HEK293T (cell line): ENCODE results near the gene RASL11A.

ENCODE experiments used
- CTCF ChIA-PET: fragments of 350-600 bp; formaldehyde crosslinking; extraction: SDS; loops from one replicate; lab custom pipeline; 2021; ENCODE audit warnings: antibody characterized with exemption, inconsistent platforms; lab: Yijun Ruan, JAX
- POLR2A ChIA-PET: fragments of 350-600 bp; formaldehyde crosslinking; extraction: SDS; loops from one replicate; lab custom pipeline; 2020; ENCODE audit warnings: antibody characterized with exemption, inconsistent platforms; lab: Yijun Ruan, JAX
- DNase-seq: peaks from one replicate; pipeline ENCODE4 v3.0.0; 2012; ENCODE audit warnings: mixed read lengths; ENCODE audit errors: extremely low spot score
- ARNT ChIP-seq: fragments of 450-650 bp; IDR thresholded peaks from 2 replicates; pipeline ENCODE4 v1.6.1; 2017; ENCODE audit warnings: mild to moderate bottlenecking
- BHLHE40 ChIP-seq: fragments of 450-650 bp; IDR thresholded peaks from 2 replicates; pipeline ENCODE4 v1.6.1; 2016; ENCODE audit warnings: mild to moderate bottlenecking, moderate library complexity, borderline replicate concordance
- CTBP1 ChIP-seq: fragments of 450-650 bp; IDR thresholded peaks from 2 replicates; pipeline ENCODE4 v1.6.1; 2016; ENCODE audit warnings: borderline replicate concordance
- ELF4 ChIP-seq: fragments of 450-650 bp; IDR thresholded peaks from 2 replicates; pipeline ENCODE4 v1.6.1; 2017; ENCODE audit warnings: antibody characterized with exemption
- FOXA1 ChIP-seq: fragments of 450-650 bp; IDR thresholded peaks from 2 replicates; pipeline ENCODE4 v1.6.1; 2016; ENCODE audit warnings: mild to moderate bottlenecking
- FOXK2 ChIP-seq: fragments of 450-650 bp; IDR thresholded peaks from 2 replicates; pipeline ENCODE4 v1.6.1; 2016; ENCODE audit warnings: mild to moderate bottlenecking
- FOXM1 ChIP-seq: fragments of 450-650 bp; IDR thresholded peaks from 2 replicates; pipeline ENCODE4 v1.6.1; 2017; ENCODE audit warnings: mild to moderate bottlenecking, borderline replicate concordance
- HDGF ChIP-seq: fragments of 450-650 bp; IDR thresholded peaks from 2 replicates; pipeline ENCODE4 v1.6.1; 2017; ENCODE audit warnings: antibody characterized with exemption, borderline replicate concordance
- L3MBTL2 ChIP-seq: fragments of 450-650 bp; conservative IDR thresholded peaks from 2 replicates; pipeline ENCODE4 v1.6.1; 2016; ENCODE audit warnings: mild to moderate bottlenecking
- LEF1 ChIP-seq: fragments of 450-650 bp; IDR thresholded peaks from 2 replicates; pipeline ENCODE4 v1.6.1; 2017; ENCODE audit warnings: mild to moderate bottlenecking, borderline replicate concordance
- NFRKB ChIP-seq: fragments of 450-650 bp; IDR thresholded peaks from 2 replicates; pipeline ENCODE4 v1.6.1; 2016; ENCODE audit warnings: mild to moderate bottlenecking, moderate library complexity
- SP1 ChIP-seq: fragments of 450-650 bp; IDR thresholded peaks from 2 replicates; pipeline ENCODE4 v1.6.1; 2017
- SUZ12 ChIP-seq: fragments of 450-650 bp; IDR thresholded peaks from 2 replicates; pipeline ENCODE4 v1.6.1; 2016; ENCODE audit warnings: mild to moderate bottlenecking
- TARDBP ChIP-seq: fragments of 450-650 bp; IDR thresholded peaks from 2 replicates; pipeline ENCODE4 v1.6.1; 2016
- ZNF384 ChIP-seq: fragments of 450-650 bp; IDR thresholded peaks from 2 replicates; pipeline ENCODE4 v1.6.1; 2016
- TF ChIP-seq, protein P1 (sequence below): fragments of 450-650 bp; IDR thresholded peaks from 2 replicates; pipeline ENCODE4 v1.6.1; 2016

RASL11A gene

DNA sequence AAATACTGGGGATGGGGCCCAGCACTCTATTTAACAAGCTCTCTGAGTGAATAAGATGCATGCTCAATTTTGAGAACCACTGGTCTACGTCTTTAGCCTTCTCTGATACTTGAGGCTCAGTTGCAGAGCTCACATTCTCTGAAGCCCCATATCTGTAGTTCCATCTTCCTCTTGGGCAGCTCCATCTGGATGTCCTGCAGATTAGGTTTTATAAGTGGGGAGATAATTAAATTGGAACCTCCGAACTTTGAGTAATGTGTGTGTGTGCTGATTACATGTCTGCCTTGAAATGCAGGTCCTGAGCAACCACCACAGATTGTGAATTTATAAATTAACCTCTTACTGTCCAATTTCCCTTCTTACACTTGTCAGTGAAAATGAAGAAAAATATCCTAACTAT lies 7.2 kb upstream of the RASL11A start:
- POLR2A ChIA-PET, result interaction anchor here (0.9 kb wide), 1 partner anchor 20 kb away, joined by 3 read pairs; no protein-coding TSS in a partner anchor

DNA sequence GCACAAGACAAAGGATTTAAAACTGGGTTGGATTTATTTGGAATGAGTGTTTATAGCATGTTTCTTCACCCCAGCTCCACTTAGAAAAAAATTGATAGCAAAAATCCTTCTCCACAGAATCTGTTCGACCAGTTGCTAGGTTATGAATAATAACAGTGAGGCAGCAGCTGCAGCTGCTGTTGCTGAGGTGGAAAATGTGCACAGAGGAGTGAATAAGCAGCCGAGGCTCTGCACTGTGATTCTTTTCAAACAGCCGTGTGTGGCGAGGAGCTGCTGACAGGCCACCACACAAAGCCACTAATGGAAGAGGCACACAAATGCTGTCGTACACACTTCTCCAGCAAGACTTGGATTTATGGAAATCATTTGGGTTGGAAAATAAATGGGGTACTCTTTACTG lies 6.4 kb upstream of the RASL11A start:
- ChIA-PET CTCF (no interaction called here), POLR2A (no interaction called here)
- DNase-seq, result no peak
- TF ChIP-seq, protein P1, sequence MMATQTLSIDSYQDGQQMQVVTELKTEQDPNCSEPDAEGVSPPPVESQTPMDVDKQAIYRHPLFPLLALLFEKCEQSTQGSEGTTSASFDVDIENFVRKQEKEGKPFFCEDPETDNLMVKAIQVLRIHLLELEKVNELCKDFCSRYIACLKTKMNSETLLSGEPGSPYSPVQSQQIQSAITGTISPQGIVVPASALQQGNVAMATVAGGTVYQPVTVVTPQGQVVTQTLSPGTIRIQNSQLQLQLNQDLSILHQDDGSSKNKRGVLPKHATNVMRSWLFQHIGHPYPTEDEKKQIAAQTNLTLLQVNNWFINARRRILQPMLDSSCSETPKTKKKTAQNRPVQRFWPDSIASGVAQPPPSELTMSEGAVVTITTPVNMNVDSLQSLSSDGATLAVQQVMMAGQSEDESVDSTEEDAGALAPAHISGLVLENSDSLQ, result no peak
- TF ChIP-seq BHLHE40 (no peak), FOXA1 (no peak), NFRKB (no peak), FOXM1 (no peak), LEF1 (no peak), SP1 (no peak), SUZ12 (no peak), HDGF (no peak)

More for the DNA sequence above, 7.2 kb upstream of the RASL11A start:
- TF ChIP-seq L3MBTL2 (no peak), FOXK2 (no peak)
- CTCF ChIA-PET, result interaction anchor here (0.6 to 1.5 kb wide), 2 partner anchors 112 to 135 kb away, joined by 3 to 4 read pairs; no protein-coding TSS in a partner anchor
- no peak for DNase-seq

DNA sequence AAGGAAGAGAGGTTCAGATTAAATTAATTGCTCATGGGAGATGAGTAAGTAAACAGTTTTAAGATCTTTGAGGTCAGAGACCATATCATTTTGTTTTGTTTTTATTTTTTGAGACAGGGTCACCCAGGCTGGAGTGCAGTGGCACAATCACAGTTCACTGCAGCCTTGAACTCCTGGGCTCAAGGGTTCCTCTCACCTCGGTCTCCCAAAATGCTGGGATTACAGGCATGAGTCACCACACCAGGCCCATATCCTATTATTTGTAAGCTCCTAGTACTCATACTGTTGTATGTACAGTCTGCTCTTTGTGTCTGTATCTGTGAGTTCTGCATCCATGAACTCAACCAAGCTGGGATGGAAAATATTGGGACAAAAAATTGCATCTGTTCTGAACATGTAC lies 6.0 kb upstream of the RASL11A start:
- TF ChIP-seq HDGF (no peak), NFRKB (no peak), FOXA1 (no peak), L3MBTL2 (no peak), SUZ12 (no peak), ZNF384 (no peak), ARNT (no peak), LEF1 (no peak), CTBP1 (no peak), TARDBP (no peak), SP1 (no peak), ELF4 (no peak), FOXM1 (no peak)
- TF ChIP-seq, protein P1, result no peak
- ChIA-PET POLR2A (no interaction called here), CTCF (no interaction called here)
- DNase-seq, result no peak

DNA sequence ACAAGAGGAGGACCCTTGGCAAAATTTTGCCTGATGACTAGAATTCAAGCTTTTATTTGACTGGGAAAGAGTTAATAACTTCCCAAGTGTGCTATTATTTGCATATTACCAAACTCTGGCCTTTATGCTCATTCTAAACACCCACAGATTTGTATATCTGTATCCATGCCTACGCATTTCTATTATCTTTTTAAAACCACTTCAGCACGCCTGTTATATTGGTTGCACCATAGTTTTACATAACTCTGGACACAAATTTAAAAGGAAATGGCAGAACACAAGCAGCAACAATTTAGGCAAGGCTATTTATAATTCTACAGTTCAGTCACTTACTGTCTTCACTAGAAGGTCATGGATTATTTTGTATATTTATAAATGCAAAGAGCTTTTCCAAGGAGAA lies 3.7 kb upstream of the RASL11A start:
- ChIA-PET POLR2A (no interaction called here), CTCF (no interaction called here)
- TF ChIP-seq L3MBTL2, result no peak
- TF ChIP-seq HDGF, result no peak
- TF ChIP-seq FOXM1, result no peak
- TF ChIP-seq CTBP1, result no peak
- no peak for TF ChIP-seq BHLHE40
- no peak for TF ChIP-seq SP1
- TF ChIP-seq, protein P1, result no peak
- TF ChIP-seq NFRKB, result no peak
- TF ChIP-seq TARDBP, result no peak
- no peak for TF ChIP-seq FOXA1
- TF ChIP-seq ELF4, result no peak
- no peak for TF ChIP-seq ZNF384
- no peak for TF ChIP-seq FOXK2
- TF ChIP-seq ARNT, result no peak
- no peak for TF ChIP-seq SUZ12

DNA sequence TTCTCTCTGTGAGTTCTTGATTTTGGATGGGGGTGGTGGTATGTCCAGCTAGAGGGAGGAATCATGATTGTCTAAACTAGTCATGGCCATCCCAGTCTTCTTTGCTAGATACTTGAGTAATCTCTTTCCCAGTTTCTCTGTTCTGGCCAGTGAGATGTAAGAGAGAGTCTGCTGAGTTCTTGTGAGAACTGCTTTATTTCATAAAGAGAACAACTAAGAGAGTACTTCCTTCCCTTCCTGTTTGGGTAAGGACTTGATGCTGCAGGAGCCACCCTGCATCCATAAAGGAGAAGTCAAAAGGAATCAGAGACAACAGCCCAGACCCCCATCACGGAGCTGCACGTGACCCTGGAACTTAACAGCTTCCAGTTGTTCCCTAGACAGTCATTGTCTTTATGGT lies 3.0 kb upstream of the RASL11A start:
- no peak for DNase-seq
- TF ChIP-seq NFRKB, result no peak
- TF ChIP-seq FOXK2, result no peak
- no peak for TF ChIP-seq CTBP1
- no peak for TF ChIP-seq ZNF384
- TF ChIP-seq LEF1, result no peak
- no peak for TF ChIP-seq L3MBTL2
- TF ChIP-seq ARNT, result no peak
- TF ChIP-seq HDGF, result no peak
- TF ChIP-seq FOXA1, result no peak
- no peak for TF ChIP-seq SUZ12
- TF ChIP-seq FOXM1, result no peak
- TF ChIP-seq ELF4, result no peak
- TF ChIP-seq SP1, result no peak
- TF ChIP-seq TARDBP, result no peak
- TF ChIP-seq, protein P1, result no peak
- TF ChIP-seq BHLHE40, result no peak
- CTCF ChIA-PET, result no interaction called here
- POLR2A ChIA-PET, result no interaction called here

More for the DNA sequence above, 3.7 kb upstream of the RASL11A start:
- no peak for DNase-seq

DNA sequence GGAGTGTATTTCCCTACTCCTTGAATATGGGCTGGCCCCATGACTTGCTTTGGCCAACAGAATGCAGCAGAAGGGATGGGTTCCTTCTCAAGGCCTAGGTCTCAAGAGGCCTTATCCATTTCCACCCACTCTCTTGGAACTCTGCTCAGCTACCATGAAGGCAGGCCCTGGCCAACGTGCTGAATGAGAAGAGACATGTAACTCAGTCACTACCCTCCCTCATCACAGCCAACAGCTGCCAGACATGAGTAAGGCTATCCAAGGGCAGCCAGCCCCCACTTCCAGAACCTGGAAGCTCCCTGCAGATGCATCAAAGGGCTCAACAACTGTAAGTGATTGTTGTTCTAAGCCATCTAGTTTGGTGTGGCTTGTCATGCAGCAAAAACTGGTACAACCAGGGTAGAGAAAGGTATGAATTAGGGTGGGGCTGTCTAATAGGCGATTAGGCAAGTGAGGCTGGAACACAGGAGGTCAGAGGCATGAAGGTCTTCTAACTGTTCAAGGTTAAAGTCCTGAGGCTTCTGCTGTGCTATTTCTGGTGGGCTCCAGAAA lies 1.4 kb upstream of the RASL11A start:
- ChIA-PET POLR2A (no interaction called here), CTCF (interaction anchor here (1.0 kb wide), 1 partner anchor 93 kb away, joined by 3 read pairs; no protein-coding TSS in a partner anchor)
- TF ChIP-seq ARNT (no peak), ELF4 (no peak), FOXK2 (no peak), FOXA1 (no peak), ZNF384 (no peak), L3MBTL2 (no peak), NFRKB (no peak), SP1 (no peak), TARDBP (no peak), FOXM1 (no peak), SUZ12 (no peak), BHLHE40 (no peak), CTBP1 (no peak), LEF1 (no peak), HDGF (no peak)
- TF ChIP-seq, protein P1, result no peak
- no peak for DNase-seq
